BE2C (cell line): Measurements from ENCODE around the gene MYL5.
A peak's percentile ranks its signal among the peaks of the same experiment; 100 is the strongest.
"Not testable (repeated sequence)": the region's sequence is repeated elsewhere in the genome, so short reads cannot be mapped to it uniquely, and the experiment has no call there.

Source experiments
- DNase-seq: peaks from one replicate; pipeline ENCODE4 v3.0.0-alpha.2; 2020
- H3K27me3 ChIP-seq: fragments of 250-450 bp; sonication (Bioruptor Pico); 2 replicates; pipeline ENCODE4 v1.5.1; 2020; ENCODE audit warnings: mild to moderate bottlenecking
- H3K36me3 ChIP-seq: fragments of 250-450 bp; sonication (Bioruptor Pico); 2 replicates; pipeline ENCODE4 v1.5.1; 2020; ENCODE audit warnings: mild to moderate bottlenecking
- H3K4me1 ChIP-seq: fragments of 250-450 bp; sonication (Bioruptor Pico); 2 replicates; pipeline ENCODE4 v1.5.1; 2020
- H3K4me3 ChIP-seq: 2 replicates; pipeline ENCODE4 v1.5.1; 2011; ENCODE audit warnings: low read depth, low read length
- H3K9me3 ChIP-seq: fragments of 250-450 bp; sonication (Bioruptor Pico); 2 replicates; pipeline ENCODE4 v1.5.1; 2020
- CTCF ChIP-seq: IDR thresholded peaks from 2 replicates; pipeline ENCODE4 v1.5.1; 2012; ENCODE audit warnings: mild to moderate bottlenecking, low read depth, low read length

The MYL5 gene

DNA sequence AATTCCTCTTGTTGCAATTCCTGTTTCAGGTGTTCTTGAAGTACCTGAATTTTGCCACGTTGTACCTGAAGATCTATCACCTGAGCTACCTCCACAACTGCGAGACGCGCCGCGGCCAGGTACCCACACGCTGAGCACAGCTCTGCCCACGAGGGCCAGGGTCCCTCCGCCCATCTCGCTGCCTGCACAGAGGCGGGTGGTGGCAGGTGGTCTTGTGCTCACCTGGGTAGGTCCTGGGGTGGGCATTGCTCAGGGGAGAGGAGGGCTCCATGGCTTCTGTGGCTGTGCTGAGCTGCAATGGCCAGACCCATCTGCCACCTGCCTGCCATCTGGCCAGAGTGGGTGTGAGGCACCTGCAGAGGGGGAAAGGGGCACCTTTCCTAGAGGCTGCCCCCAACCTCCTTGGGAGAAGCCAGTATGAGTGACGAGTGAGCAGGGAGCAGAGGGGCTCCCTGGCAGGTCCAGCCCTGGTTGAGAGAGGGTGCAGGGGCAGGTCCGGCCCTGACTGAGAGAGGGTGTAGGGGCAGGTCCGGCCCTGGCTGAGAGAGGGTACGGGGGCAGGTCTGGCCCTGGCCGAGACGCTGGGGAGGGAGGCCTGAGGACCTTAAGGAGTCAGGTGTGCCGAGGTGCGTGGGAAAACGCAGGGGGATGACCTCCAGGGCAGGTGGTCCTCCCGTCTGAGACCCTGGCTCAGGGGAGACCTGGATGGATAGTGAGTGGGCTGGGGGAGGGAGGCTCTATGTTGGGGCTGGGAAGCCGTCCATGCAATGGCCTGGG lies 38.3 kb upstream of the MYL5 start:
- H3K36me3 ChIP-seq = no peaks in the 10 kb centered on the region
- no peak for DNase-seq
- H3K4me3 ChIP-seq = no peak overlapping the region
- no peak for TF ChIP-seq CTCF
- H3K27me3 ChIP-seq = no peaks in the 10 kb centered on the region
- no peaks in the 10 kb centered on the region; the same call in none of the 2 replicates for H3K9me3 ChIP-seq
- H3K4me1 ChIP-seq = no peaks in the 10 kb centered on the region

- H3K4me1 ChIP-seq = no peaks in the 10 kb centered on the region
- no peak overlapping the region for H3K4me3 ChIP-seq
- no peaks in the 10 kb centered on the region; the same call in none of the 2 replicates for H3K9me3 ChIP-seq
- no peak for TF ChIP-seq CTCF
- H3K36me3 ChIP-seq = no peaks in the 10 kb centered on the region
- no peaks in the 10 kb centered on the region for H3K27me3 ChIP-seq
- no peak for DNase-seq
Observed at GRCh38 chr4:636628-637159, 37.6 kb upstream of the MYL5 start.

DNA sequence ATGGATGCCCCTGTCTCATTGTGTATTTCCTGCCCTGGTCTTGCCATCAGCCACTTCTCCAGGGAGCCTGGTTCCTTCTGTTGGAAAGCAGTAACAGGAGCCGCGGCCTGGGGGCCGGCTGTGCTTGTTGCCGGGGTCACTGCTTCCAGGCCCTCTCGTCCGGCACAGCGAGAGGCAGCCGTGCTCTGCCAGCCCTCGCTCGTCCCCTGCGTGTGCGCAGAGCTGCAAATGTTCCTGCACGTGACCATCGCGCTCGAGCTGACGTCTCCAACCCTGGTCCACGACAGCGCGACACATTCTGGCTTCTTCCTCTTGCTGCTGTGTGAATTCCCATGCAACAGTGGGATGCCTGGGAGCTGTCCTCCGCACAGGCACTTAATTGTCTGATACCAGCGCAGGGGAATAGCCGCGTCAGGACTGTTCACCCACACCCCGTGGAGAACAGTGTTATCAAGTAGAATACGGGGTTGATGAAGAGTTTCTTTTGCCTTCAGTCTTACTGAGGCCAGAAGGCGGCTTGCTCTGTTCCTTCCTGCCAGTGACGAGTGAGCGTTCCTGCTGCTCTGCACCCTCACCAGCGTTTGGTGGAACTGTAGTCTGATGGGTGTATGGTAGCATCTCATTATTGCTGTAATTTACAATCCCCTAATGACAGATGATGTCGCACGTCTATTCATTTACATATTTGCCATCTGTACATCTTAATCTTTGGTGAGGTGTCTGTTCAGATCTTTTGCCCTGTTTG lies 36.6 kb upstream of the MYL5 start:
- H3K4me3 ChIP-seq = no peak overlapping the region
- no peaks in the 10 kb centered on the region for H3K27me3 ChIP-seq
- H3K9me3 ChIP-seq = no peaks in the 10 kb centered on the region; the same call in none of the 2 replicates
- H3K36me3 ChIP-seq = no peaks in the 10 kb centered on the region
- DNase-seq = no peak
- no peak for TF ChIP-seq CTCF
- no peaks in the 10 kb centered on the region for H3K4me1 ChIP-seq

DNA sequence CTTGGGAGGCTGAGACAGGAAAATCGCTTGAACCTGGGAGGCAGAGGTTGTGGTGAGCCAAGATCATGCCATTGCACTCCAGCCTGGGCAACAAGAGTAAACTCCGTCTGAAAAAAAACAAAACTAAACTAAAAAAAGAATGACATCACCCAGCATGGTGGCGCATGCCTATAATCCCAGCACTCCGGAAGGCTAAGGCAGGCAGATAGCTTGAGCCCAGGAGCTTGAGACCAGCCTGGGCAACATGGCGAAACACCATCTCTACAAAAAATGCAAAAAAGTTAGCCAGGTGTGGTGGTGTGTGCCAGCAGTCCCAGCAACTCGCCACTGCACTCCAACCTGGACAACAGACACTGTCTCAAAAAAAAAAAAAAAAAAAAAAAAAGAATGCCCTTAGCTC lies 32.0 kb upstream of the MYL5 start:
- H3K4me3 ChIP-seq, H3K9me3 ChIP-seq, DNase-seq, H3K36me3 ChIP-seq, H3K27me3 ChIP-seq, H3K4me1 ChIP-seq: not testable (repeated sequence)

DNA sequence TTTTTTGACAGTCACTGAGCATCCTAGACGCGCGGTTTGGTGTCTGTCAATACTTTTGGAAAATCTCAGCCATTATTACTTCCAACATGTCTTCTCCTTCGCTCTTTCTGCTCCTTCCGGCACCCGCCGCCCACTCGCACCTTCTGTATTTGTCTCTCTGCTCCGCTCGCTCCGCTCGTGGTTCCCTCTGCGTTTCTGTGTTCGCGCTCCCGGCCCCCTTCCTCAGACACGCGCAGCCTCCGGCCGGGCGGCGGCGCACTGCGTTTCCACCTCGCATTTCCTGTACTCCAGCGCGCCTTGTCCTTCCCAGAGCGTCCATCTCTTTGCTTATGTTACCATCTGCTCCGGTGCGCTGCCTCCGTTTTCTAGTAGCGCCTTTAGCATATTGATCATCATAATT lies 27.9 kb upstream of the MYL5 start:
- Histone ChIP-seq H3K9me3 (no peaks in the 10 kb centered on the region), H3K4me3 (peak overlapping the region; percentile 61), H3K36me3 (no peaks in the 10 kb centered on the region), H3K4me1 (no peaks in the 10 kb centered on the region), H3K27me3 (peaks cover 8% of the 10 kb centered on the region)
- TF ChIP-seq CTCF = peak; percentile 36; the same call in 1 of the 2 replicates
- peak; percentile 72 for DNase-seq

- H3K4me3 ChIP-seq = no peak overlapping the region
- no peaks in the 10 kb centered on the region for H3K4me1 ChIP-seq
- H3K9me3 ChIP-seq = no peaks in the 10 kb centered on the region
- DNase-seq = peak; percentile 8
- no peaks in the 10 kb centered on the region for H3K36me3 ChIP-seq
- H3K27me3 ChIP-seq = peaks cover 12% of the 10 kb centered on the region
- no peak for TF ChIP-seq CTCF
Observed at GRCh38 chr4:647481-647880, 26.9 kb upstream of the MYL5 start.
